IMR-90 (cell line): Measurements from ENCODE around the gene HSPG2. TPM values are rescaled to one million over a fixed set of nuclear protein-coding genes. Genes with fewer than 3 reads are reported as not detected.

Source experiments
- ATAC-seq: fragments of 200-7000 bp; cut with Tn5 transposase; 2 replicates; pipeline ENCODE4 v1.9.1; 2020; ENCODE audit warnings: low read depth, mild to moderate bottlenecking, moderate library complexity
- BruUV-seq: library from RNA; stranded (reverse); fragments of 400-500 nt; replicated peaks from 2 replicates; lab custom pipeline; 2021; lab: Mats Ljungman, UMichigan
- CTCF ChIA-PET: fragments of 300-600 bp; formaldehyde crosslinking; extraction: SDS; loops from one replicate; lab custom pipeline; 2021; ENCODE audit warnings: antibody characterized with exemption; lab: Yijun Ruan, JAX
- POLR2A ChIA-PET: fragments of 300-600 bp; sonication (Branson Sonifier 250); formaldehyde crosslinking; loops from one replicate; lab custom pipeline; 2022; ENCODE audit warnings: antibody characterized with exemption; ENCODE audit not compliant: unreplicated experiment; lab: Charles Lee
- DNase-seq: peaks from one replicate; pipeline ENCODE4 v3.0.0; 2013
- H2AFZ ChIP-seq: replicated peaks from 2 replicates; pipeline ENCODE3; 2013; ENCODE audit warnings: low read length, mild to moderate bottlenecking; ENCODE audit not compliant: poor library complexity
- H2AK5ac ChIP-seq: 2 replicates; pipeline ENCODE4 v1.6.1; 2013; ENCODE audit warnings: low read depth, low read length, inconsistent platforms
- H2AK9ac ChIP-seq: replicated peaks from 2 replicates; pipeline ENCODE3; 2013; ENCODE audit warnings: mild to moderate bottlenecking, low read depth, low read length, moderate library complexity; ENCODE audit not compliant: poor library complexity
- H2BK120ac ChIP-seq: 2 replicates; pipeline ENCODE4 v1.6.1; 2013; ENCODE audit warnings: low read depth, low read length, inconsistent platforms
- H2BK15ac ChIP-seq: 3 replicates; pipeline ENCODE4 v1.6.1; 2013; ENCODE audit warnings: low read depth, low read length, inconsistent platforms
- H2BK20ac ChIP-seq: 2 replicates; pipeline ENCODE4 v1.6.1; 2013; ENCODE audit warnings: low read depth, mild to moderate bottlenecking, inconsistent platforms, low read length, moderate library complexity
- H2BK5ac ChIP-seq: 2 replicates; pipeline ENCODE4 v1.6.1; 2013; ENCODE audit warnings: mild to moderate bottlenecking, low read depth, low read length, inconsistent platforms; ENCODE audit not compliant: poor library complexity, severe bottlenecking
- H3K14ac ChIP-seq: replicated peaks from 2 replicates; pipeline ENCODE4 v1.6.1; 2013; ENCODE audit warnings: low read depth, low read length, inconsistent platforms
- H3K18ac ChIP-seq: 2 replicates; pipeline ENCODE4 v1.6.1; 2013; ENCODE audit warnings: low read depth, low read length, control low read depth
- H3K23ac ChIP-seq: 2 replicates; pipeline ENCODE4 v1.6.1; 2013; ENCODE audit warnings: low read depth, low read length, inconsistent platforms
- H3K27ac ChIP-seq: 2 replicates; pipeline ENCODE4 v1.5.1; 2013; ENCODE audit warnings: mild to moderate bottlenecking, control low read depth, low read length; ENCODE audit not compliant: insufficient read depth
- H3K27me3 ChIP-seq: 2 replicates; pipeline ENCODE4 v1.6.1; 2013; ENCODE audit warnings: low read length; ENCODE audit not compliant: control insufficient read depth, insufficient read depth
- H3K36me3 ChIP-seq: 2 replicates; pipeline ENCODE4 v1.6.1; 2013; ENCODE audit warnings: low read length, mixed read lengths; ENCODE audit not compliant: control insufficient read depth, insufficient read depth
- H3K4ac ChIP-seq: 2 replicates; pipeline ENCODE4 v1.6.1; 2013; ENCODE audit warnings: low read depth, low read length, inconsistent platforms
- H3K4me1 ChIP-seq: 2 replicates; pipeline ENCODE4 v1.6.1; 2013; ENCODE audit warnings: low read length, mixed read lengths; ENCODE audit not compliant: control insufficient read depth, insufficient read depth
- H3K4me2 ChIP-seq: 2 replicates; pipeline ENCODE4 v1.6.1; 2013; ENCODE audit warnings: low read depth, mild to moderate bottlenecking, control low read depth, low read length, moderate library complexity
- H3K4me3 ChIP-seq: 2 replicates; pipeline ENCODE4 v1.5.1; 2013; ENCODE audit warnings: low read depth, mild to moderate bottlenecking, control low read depth, low read length, moderate library complexity; ENCODE audit not compliant: insufficient read depth
- H3K56ac ChIP-seq: 2 replicates; pipeline ENCODE4 v1.6.1; 2013; ENCODE audit warnings: low read length, inconsistent platforms; ENCODE audit not compliant: insufficient read depth; ENCODE audit errors: extremely low read depth
- H3K79me1 ChIP-seq, 2 experiments: 2 replicates each; pipeline ENCODE4 v1.6.1; 2013; ENCODE audit warnings: low read length in 2 of 2, inconsistent platforms in 1 of 2, low read depth in 1 of 2
- H3K9ac ChIP-seq: 2 replicates; pipeline ENCODE4 v1.6.1; 2013; ENCODE audit warnings: low read depth, low read length, control low read depth
- H3K9me1 ChIP-seq: 2 replicates; pipeline ENCODE4 v1.6.1; 2013; ENCODE audit warnings: low read length, inconsistent platforms; ENCODE audit not compliant: insufficient read depth
- H3K9me3 ChIP-seq: 2 replicates; pipeline ENCODE4 v1.6.1; 2013; ENCODE audit warnings: low read length; ENCODE audit not compliant: control insufficient read depth, insufficient read depth
- H4K20me1 ChIP-seq: 2 replicates; pipeline ENCODE4 v1.6.1; 2013; ENCODE audit warnings: low read length, inconsistent platforms; ENCODE audit not compliant: insufficient read depth
- H4K5ac ChIP-seq: 2 replicates; pipeline ENCODE4 v1.6.1; 2013; ENCODE audit warnings: mild to moderate bottlenecking, low read depth, low read length, control low read depth
- H4K8ac ChIP-seq, 2 experiments: 2 replicates each; pipeline ENCODE4 v1.6.1; 2013; ENCODE audit warnings: low read depth in 2 of 2, low read length in 2 of 2, control low read depth in 1 of 2, inconsistent platforms in 1 of 2
- H4K91ac ChIP-seq: 2 replicates; pipeline ENCODE4 v1.6.1; 2013; ENCODE audit warnings: low read depth, low read length, inconsistent platforms; ENCODE audit not compliant: insufficient read depth
- ELK1 ChIP-seq: fragments of 150-350 bp; IDR thresholded peaks from 2 replicates; pipeline ENCODE4 v1.6.1; 2016; ENCODE audit warnings: low read depth, mild to moderate bottlenecking, low read length, moderate library complexity, borderline replicate concordance
- FOS ChIP-seq: fragments of 150-350 bp; IDR thresholded peaks from 2 replicates; pipeline ENCODE4 v1.6.1; 2016; ENCODE audit warnings: low read depth, low read length
- MXI1 ChIP-seq: IDR thresholded peaks from 2 replicates; pipeline ENCODE4 v1.6.1; 2012; ENCODE audit warnings: low read depth, mild to moderate bottlenecking, low read length, moderate library complexity, borderline replicate concordance
- POLR2A ChIP-seq: IDR thresholded peaks from 2 replicates; pipeline ENCODE4 v1.6.1; 2012; ENCODE audit warnings: mild to moderate bottlenecking, low read depth, low read length
- RFX5 ChIP-seq: IDR thresholded peaks from 2 replicates; pipeline ENCODE4 v1.8.0; 2012; ENCODE audit warnings: low read depth, mild to moderate bottlenecking, low read length, moderate library complexity
- SMC3 ChIP-seq: fragments of 150-350 bp; IDR thresholded peaks from 2 replicates; pipeline ENCODE4 v1.6.1; 2016; ENCODE audit warnings: low read depth, mild to moderate bottlenecking, antibody characterized with exemption, low read length, moderate library complexity
- USF2 ChIP-seq: fragments of 150-350 bp; IDR thresholded peaks from 2 replicates; pipeline ENCODE4 v1.6.1; 2017; ENCODE audit warnings: mild to moderate bottlenecking, antibody characterized with exemption, low read length, low read depth
- WGBS, 2 experiments: methylation state at CpG; one replicate each; pipeline versions ENCODE4 v1.1.5 to v1.1.7; 2013; ENCODE audit warnings: missing lambda C conversion rate in 2 of 2; ENCODE audit not compliant: insufficient read length in 1 of 2; ENCODE audit errors: extremely low coverage in 2 of 2; 5-methylcytosine and 5-hydroxymethylcytosine counted together
- dilution Hi-C: fragments of 300-500 bp; cut with HindIII; formaldehyde crosslinking; loops from one replicate; pipeline ENCODE4 v1.14.3; 2018; ENCODE audit warnings: low sequenced_read_pairs; ENCODE audit not compliant: unreplicated experiment
- in situ Hi-C: fragments of 300-500 bp; cut with MboI; formaldehyde crosslinking; loops from 3 replicates; pipeline ENCODE4 v1.14.3; 2019; ENCODE audit warnings: low sequenced_read_pairs, inconsistent platforms, mixed read lengths
- intact Hi-C: fragments of 100-400 bp; cut with micrococcal nuclease; formaldehyde crosslinking; loops from 2 replicates; pipeline ENCODE4 v1.10.0; 2022
- polyA plus RNA-seq, 3 experiments: library from polyadenylated mRNA; depleted of rRNA; stranded (reverse); fragments of >200 nt; gene quantifications; 2 replicates each; pipeline ENCODE4 v1.2.3, GENCODE V29; 2012; ENCODE audit warnings: low replicate concordance in 1 of 3
- total RNA-seq: library from RNA; depleted of rRNA; stranded (reverse); fragments of >200 nt; gene quantifications from 2 replicates; pipeline ENCODE4 v1.2.3, GENCODE V29; 2012

HSPG2 gene
- total and polyA plus RNA-seq, 2 of the 4 experiments (the other 2 are of a cell fraction) = 15.8 to 94.0 TPM

- H3K56ac ChIP-seq = peak overlapping the region; percentile 92
- no peaks in the 10 kb centered on the region for H3K27me3 ChIP-seq
- BruUV-seq = no TSS peak
- H4K8ac ChIP-seq = peak overlapping the region; percentile 75 to 84
- H4K91ac ChIP-seq = peak overlapping the region; percentile 63
- peaks cover 44% of the 10 kb centered on the region for H3K4me1 ChIP-seq
- H2BK120ac ChIP-seq = peak overlapping the region; percentile 78
- peak overlapping the region; percentile 99 for H2AK9ac ChIP-seq
- POLR2A ChIA-PET = no interaction called here
- H3K36me3 ChIP-seq = no peaks in the 10 kb centered on the region
- peak overlapping the region; percentile 96 for H3K4me2 ChIP-seq
- intact Hi-C loops = loop anchor here (5.0 to 10.0 kb wide), 2 partner anchors 69 to 152 kb away; partner anchors contain the start of gene USP48
- H3K27ac ChIP-seq = peak overlapping the region; percentile 84
- H2AFZ ChIP-seq = peak overlapping the region; percentile 68
- peak overlapping the region; percentile 95 for H3K4ac ChIP-seq
- H2BK20ac ChIP-seq = peak overlapping the region; percentile 37; the same call in 1 of the 2 replicates
- CTCF ChIA-PET = no interaction called here
- peak overlapping the region; percentile 99 for H3K14ac ChIP-seq
- H3K23ac ChIP-seq = peak overlapping the region; percentile 96
- peak overlapping the region; percentile 30 for H3K18ac ChIP-seq
- 0 out of 2 replicates have a peak, but pooled peaks have one; percentile 15 for TF ChIP-seq USF2
- no peak; the same call in 1 of the 2 replicates for TF ChIP-seq POLR2A
- no peak for TF ChIP-seq SMC3
- no peak for TF ChIP-seq RFX5
- no peak for TF ChIP-seq ELK1
- TF ChIP-seq FOS = no peak
- peak; percentile 4; the same call in 1 of the 2 replicates for TF ChIP-seq MXI1
- in situ Hi-C loops = no loop called here
- H2AK5ac ChIP-seq = peak overlapping the region; percentile 92
- WGBS, 2 experiments = 7% methylated on average over 18 of the region's 34 CpGs; no CpG with 5 or more reads in 1 of the 2 experiments
- peaks cover 40% of the 10 kb centered on the region for H3K9me1 ChIP-seq
- peak overlapping the region; percentile 65 for H3K4me3 ChIP-seq
- ATAC-seq (peak; percentile 15), DNase-seq (no peak)
- peaks cover 26 to 49% of the 10 kb centered on the region in 2 experiments for H3K79me1 ChIP-seq
- H4K20me1 ChIP-seq = 0 out of 2 replicates have a peak, but pooled peaks cover 3% of the 10 kb centered on the region
- peak overlapping the region; percentile 84; the same call in 2 of the 3 replicates for H2BK15ac ChIP-seq
- dilution Hi-C loops = no loop called here
- H3K9me3 ChIP-seq = no peaks in the 10 kb centered on the region
- H3K9ac ChIP-seq = peak overlapping the region; percentile 93
- peak overlapping the region; percentile 26; the same call in 1 of the 2 replicates for H4K5ac ChIP-seq
- peak overlapping the region; percentile 84 for H2BK5ac ChIP-seq
These were observed 611 bp downstream of the HSPG2 start for GRCh38 chr1:21936366-21937031.
